PFSK-1 (cell line): Measurements from ENCODE around the gene TGM1.

Source experiments
- FOXP2 ChIP-seq: optimal IDR thresholded peaks from 2 replicates; pipeline ENCODE3; 2011; ENCODE audit warnings: borderline replicate concordance, control low read depth, inconsistent platforms; ENCODE audit not compliant: insufficient read depth; ENCODE audit errors: extremely low read length, extremely low read depth
- POLR2AphosphoS5 ChIP-seq: IDR thresholded peaks from 2 replicates; pipeline ENCODE4 v1.6.1; 2012; ENCODE audit warnings: low read depth, mild to moderate bottlenecking, control low read depth, low read length, moderate library complexity
- REST ChIP-seq, 2 experiments: IDR thresholded peaks; 2 replicates each; pipeline versions ENCODE4 v1.6.1 to v1.8.0; 2011 to 2012; ENCODE audit warnings: low read depth in 2 of 2, low read length in 2 of 2, control low read depth in 1 of 2, inconsistent platforms in 1 of 2, mild to moderate bottlenecking in 1 of 2, moderate library complexity in 1 of 2; ENCODE audit not compliant: insufficient read depth in 1 of 2
- SIN3A ChIP-seq: IDR thresholded peaks from 2 replicates; pipeline ENCODE4 v1.6.1; 2012; ENCODE audit warnings: mild to moderate bottlenecking, low read length, moderate library complexity, borderline replicate concordance; ENCODE audit not compliant: insufficient read depth
- TAF1 ChIP-seq: IDR thresholded peaks from 2 replicates; pipeline ENCODE4 v1.6.1; 2012; ENCODE audit warnings: low read length, control low read depth, borderline replicate concordance; ENCODE audit not compliant: insufficient read depth

Gene TGM1

GRCh38 chr14:24291446-24292117 is 28.6 kb upstream of the TGM1 start:
- TF ChIP-seq TAF1: no peak
- no peak for TF ChIP-seq REST (IDR thresholded peaks at IDR 0.05; ENCODE audit: insufficient read depth in 1 of 2, low read depth in 2 of 2, low read length in 2 of 2)
- TF ChIP-seq SIN3A: no peak
- TF ChIP-seq FOXP2: no peak
- TF ChIP-seq POLR2AphosphoS5: no peak

DNA sequence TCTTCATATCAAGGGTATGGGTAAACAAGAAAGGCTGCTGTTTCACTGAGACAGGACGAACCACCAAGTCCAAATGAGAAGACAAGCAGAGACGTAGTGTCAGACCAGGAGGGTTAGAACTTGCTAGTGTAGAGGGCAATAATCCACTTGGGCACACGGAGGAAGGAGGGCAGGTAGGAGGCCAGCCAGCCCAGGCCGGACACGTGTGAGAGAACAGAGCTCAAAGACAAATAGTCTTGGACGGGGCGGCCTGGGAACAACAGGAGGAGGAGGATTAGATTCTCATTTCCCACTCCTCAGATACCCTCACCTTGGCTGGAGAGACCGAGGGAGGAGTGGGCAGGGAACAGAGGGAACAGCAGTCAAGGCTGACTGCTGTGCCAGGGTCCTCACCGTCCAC is 27.8 kb upstream of the TGM1 start:
- TF ChIP-seq POLR2AphosphoS5 (no peak), REST (IDR thresholded peaks at IDR 0.05; ENCODE audit: insufficient read depth in 1 of 2, low read depth in 2 of 2, low read length in 2 of 2) (no peak)

- TF ChIP-seq REST (IDR thresholded peaks at IDR 0.05; ENCODE audit: insufficient read depth in 1 of 2, low read depth in 2 of 2, low read length in 2 of 2): no peak
- TF ChIP-seq SIN3A: no peak
- no peak for TF ChIP-seq TAF1
- no peak for TF ChIP-seq POLR2AphosphoS5
- TF ChIP-seq FOXP2: no peak
These were observed 26.8 kb upstream of the TGM1 start for GRCh38 chr14:24289649-24290280.

- TF ChIP-seq POLR2AphosphoS5: no peak
These were observed 24.0 kb upstream of the TGM1 start for GRCh38 chr14:24286996-24287395.

DNA sequence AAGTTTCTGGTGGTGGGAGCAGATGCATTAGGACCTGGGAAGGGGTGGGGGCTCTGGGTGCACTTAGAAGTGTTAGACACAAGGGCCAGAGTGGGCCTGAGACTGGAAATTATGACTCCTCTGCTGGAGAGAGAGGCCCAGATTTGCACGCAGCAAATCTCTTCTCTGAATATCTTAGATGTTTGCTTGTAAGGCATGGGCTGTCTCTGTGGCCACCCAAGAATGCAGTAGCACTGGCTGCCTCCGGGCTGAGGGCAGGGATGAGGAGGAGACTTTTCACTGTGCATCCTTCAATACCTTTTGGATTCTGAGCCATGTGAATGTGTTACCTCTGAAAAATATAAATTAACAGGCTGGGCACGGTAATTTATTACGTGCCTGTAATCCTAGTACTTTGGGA is 22.4 kb upstream of the TGM1 start:
- TF ChIP-seq REST (IDR thresholded peaks at IDR 0.05; ENCODE audit: insufficient read depth in 1 of 2, low read depth in 2 of 2, low read length in 2 of 2) (no peak), FOXP2 (no peak), SIN3A (no peak), POLR2AphosphoS5 (no peak), TAF1 (no peak)
